ENCODE data around the gene GLRX.

The GLRX gene

GRCh38 chr5:95822542-95823181 is at the start of gene GLRX:
Gene GLRX (minus strand): TSS chr5:95822726. CDS start chr5:95822662, 64 bp downstream.
- DNase-seq, result peak; percentile 69

GRCh38 chr5:95871146-95871806 is 48.8 kb upstream of the GLRX start:
- DNase-seq, result no peak

- no peak for DNase-seq
These were observed 47.7 kb upstream of the GLRX start for GRCh38 chr5:95870105-95870672.

- peak; percentile 59 for DNase-seq
These were observed 46.8 kb upstream of the GLRX start for GRCh38 chr5:95869173-95869855.

GRCh38 chr5:95868136-95868535 is 45.6 kb upstream of the GLRX start:
- DNase-seq, result no peak

GRCh38 chr5:95866435-95867040 is 44.0 kb upstream of the GLRX start:
- no peak for DNase-seq

- no peak for DNase-seq
These were observed 42.5 kb upstream of the GLRX start for GRCh38 chr5:95864944-95865504.

GRCh38 chr5:95864456-95864855 is 41.9 kb upstream of the GLRX start:
- no peak for DNase-seq

- no peak for DNase-seq
These were observed 40.8 kb upstream of the GLRX start for GRCh38 chr5:95863383-95863757.

GRCh38 chr5:95862671-95863382 is 40.3 kb upstream of the GLRX start:
- no peak for DNase-seq

GRCh38 chr5:95861864-95862561 is 39.5 kb upstream of the GLRX start:
- no peak for DNase-seq

GRCh38 chr5:95861221-95861863 is 38.8 kb upstream of the GLRX start:
- no peak for DNase-seq

GRCh38 chr5:95859661-95860060 is 37.1 kb upstream of the GLRX start:
- DNase-seq, result no peak

- peak; percentile 84 for DNase-seq
These were observed 36.4 kb upstream of the GLRX start for GRCh38 chr5:95858661-95859595.

GRCh38 chr5:95858023-95858461 is 35.5 kb upstream of the GLRX start:
- DNase-seq, result no peak

- DNase-seq, result no peak
These were observed 34.8 kb upstream of the GLRX start for GRCh38 chr5:95857185-95857945.

- no peak for DNase-seq
These were observed 34.0 kb upstream of the GLRX start for GRCh38 chr5:95856501-95856981.

- DNase-seq, result no peak
These were observed 31.0 kb upstream of the GLRX start for GRCh38 chr5:95853490-95853889.

GRCh38 chr5:95852567-95852966 is 30.0 kb upstream of the GLRX start:
- DNase-seq, result no peak

Data from CD4-positive, alpha-beta T cell treated with Interleukin-21 for 1 hour (primary cell).